ENCODE measurements around the gene PTGDR2. TPM values are rescaled to one million over a fixed set of nuclear protein-coding genes. Genes with fewer than 3 reads are reported as not detected.

Gene PTGDR2
- total and polyA plus RNA-seq, 4 donors: 0.08 to 7.1 (median 0.32) TPM

- peaks cover 2 to 16% (median 12%) of the 10 kb centered on the region in 4 donors for H3K36me3 ChIP-seq (ENCODE audit: control insufficient read depth in 4 of 4, insufficient read depth in 3 of 4, low read depth in 1 of 4, low read length in 3 of 4)
- no peak overlapping the region for H3K27ac ChIP-seq (ENCODE audit: low read depth in 1 of 2, low read length in 2 of 2)
- 85% methylated on average over 7 of the region's 7 CpGs for WGBS
Observed at GRCh38 chr11:60875366-60876167, 19.8 kb upstream of the PTGDR2 start.

More at GRCh38 chr11:60875366-60876167, 19.8 kb upstream of the PTGDR2 start:
- Histone ChIP-seq H3K9me3 (ENCODE audit: control insufficient read depth in 4 of 4, low read length in 3 of 4) (no peaks in the 10 kb centered on the region), H3K4me1 (ENCODE audit: control insufficient read depth in 4 of 4, insufficient read depth in 4 of 4, low read length in 3 of 4) (peaks cover 0 to 8% (median 4%) of the 10 kb centered on the region in 4 donors), H3K9ac (ENCODE audit: low read depth in 1 of 2, low read length in 2 of 2) (no peak overlapping the region), H3K4me3 (ENCODE audit: low read depth in 1 of 3, low read length in 3 of 3) (no peak overlapping the region), H3K27me3 (ENCODE audit: control insufficient read depth in 4 of 4, insufficient read depth in 4 of 4, low read length in 3 of 4) (no peaks in the 10 kb centered on the region)
- no peak for DNase-seq (ENCODE audit: low spot score)
- no peak for TF ChIP-seq GABPA (IDR thresholded peaks at IDR 0.05 in 1 of 2, conservative IDR thresholded peaks at IDR 0.05 in 1 of 2)
- no peak for TF ChIP-seq ATF3 (IDR thresholded peaks at IDR 0.05)
- TF ChIP-seq SP1 (IDR thresholded peaks at IDR 0.05): no peak
- TF ChIP-seq FOXA1 (IDR thresholded peaks at IDR 0.05): no peak
- TF ChIP-seq FOXA2 (IDR thresholded peaks at IDR 0.05): no peak
- TF ChIP-seq NR2F2 (IDR thresholded peaks at IDR 0.05): no peak
- no peak for TF ChIP-seq JUND (IDR thresholded peaks at IDR 0.05)
- no peak for TF ChIP-seq YY1 (IDR thresholded peaks at IDR 0.05)
- no peak for TF ChIP-seq TAF1 (conservative IDR thresholded peaks at IDR 0.05)
- TF ChIP-seq CTCF (IDR thresholded peaks at IDR 0.05; ENCODE audit: low read depth, low read length, missing input control): no peak
- no peak for TF ChIP-seq RAD21 (IDR thresholded peaks at IDR 0.05)
- TF ChIP-seq MAX (IDR thresholded peaks at IDR 0.05): no peak
- no peak for TF ChIP-seq REST (IDR thresholded peaks at IDR 0.05)
- no peak for TF ChIP-seq HNF4A (conservative IDR thresholded peaks at IDR 0.05)
- TF ChIP-seq EGR1 (IDR thresholded peaks at IDR 0.05; ENCODE audit: low read depth in 2 of 2): no peak
- no peak for TF ChIP-seq ZBTB33 (IDR thresholded peaks at IDR 0.05)
- no peak for TF ChIP-seq HNF4G (IDR thresholded peaks at IDR 0.05)

Measured in liver (tissue), 9 donors.